Astrocyte of the spinal cord (primary cell): ENCODE results near the gene DLG4.

Experiments used
- DNase-seq: peaks from one replicate; pipeline ENCODE4 v3.0.0; 2011; ENCODE audit warnings: low read depth, low spot score
- H3K4me3 ChIP-seq: 2 replicates; pipeline ENCODE4 v1.5.1; 2011; ENCODE audit warnings: low read depth, mild to moderate bottlenecking, low read length, moderate library complexity
- CTCF ChIP-seq: IDR thresholded peaks from 2 replicates; pipeline ENCODE4 v1.5.1; 2012; ENCODE audit warnings: low read depth, mild to moderate bottlenecking, low read length, inconsistent platforms
- in situ Hi-C: cut with HindIII; loops from 2 replicates; pipeline ENCODE4 v1.10.0; 2017; ENCODE audit warnings: low sequenced_read_pairs

Gene DLG4

DNA sequence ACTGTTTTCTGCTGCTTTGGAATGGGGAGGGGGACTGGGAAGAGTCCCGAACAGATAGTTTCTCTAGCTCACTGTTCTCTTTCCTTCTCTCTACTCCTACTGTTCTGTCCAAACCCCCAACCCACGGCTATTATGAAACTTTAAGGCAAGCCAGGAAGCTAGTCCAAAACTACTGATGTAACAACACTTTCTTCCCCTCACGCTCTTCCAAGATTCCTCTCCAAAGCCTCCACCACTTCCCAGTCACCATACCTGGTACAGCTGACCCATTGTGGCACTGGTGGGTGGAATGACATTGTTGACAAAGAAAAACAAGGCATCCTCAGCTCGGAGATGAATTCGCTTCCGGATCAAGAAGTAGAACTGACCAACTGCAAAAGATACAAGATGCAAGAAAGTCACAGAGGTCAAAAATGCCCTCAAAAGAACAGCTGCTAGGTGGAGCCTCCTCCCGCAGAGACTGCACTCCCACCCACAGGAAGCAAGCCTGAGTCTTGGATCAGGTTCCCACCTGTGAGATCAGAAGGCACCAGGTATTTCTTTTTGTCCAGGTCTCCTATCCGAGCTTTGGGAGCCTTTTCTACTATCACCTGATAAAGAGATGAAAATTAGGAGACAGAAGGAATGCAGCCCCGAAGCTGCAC is 21.6 kb upstream of the DLG4 start:
- DNase-seq, result no peak
- peak overlapping the region; percentile 96 for H3K4me3 ChIP-seq
- in situ Hi-C loops, result no loop called here
- TF ChIP-seq CTCF, result no peak

GRCh38 chr17:7240375-7240774 is 20.7 kb upstream of the DLG4 start:
- TF ChIP-seq CTCF, result no peak
- H3K4me3 ChIP-seq, result peak overlapping the region; percentile 12
- no peak for DNase-seq
- in situ Hi-C loops, result no loop called here

- no peak for TF ChIP-seq CTCF
- in situ Hi-C loops, result no loop called here
- peak; percentile 100 for DNase-seq
- H3K4me3 ChIP-seq, result peak within 1 kb of the TSS; percentile 98
These were observed 19.7 kb upstream of the DLG4 start, which contains the start of gene PHF23 for GRCh38 chr17:7239091-7240027. Gene PHF23 (minus strand): TSS chr17:7239457. CDS start chr17:7239279, 178 bp downstream.

DNA sequence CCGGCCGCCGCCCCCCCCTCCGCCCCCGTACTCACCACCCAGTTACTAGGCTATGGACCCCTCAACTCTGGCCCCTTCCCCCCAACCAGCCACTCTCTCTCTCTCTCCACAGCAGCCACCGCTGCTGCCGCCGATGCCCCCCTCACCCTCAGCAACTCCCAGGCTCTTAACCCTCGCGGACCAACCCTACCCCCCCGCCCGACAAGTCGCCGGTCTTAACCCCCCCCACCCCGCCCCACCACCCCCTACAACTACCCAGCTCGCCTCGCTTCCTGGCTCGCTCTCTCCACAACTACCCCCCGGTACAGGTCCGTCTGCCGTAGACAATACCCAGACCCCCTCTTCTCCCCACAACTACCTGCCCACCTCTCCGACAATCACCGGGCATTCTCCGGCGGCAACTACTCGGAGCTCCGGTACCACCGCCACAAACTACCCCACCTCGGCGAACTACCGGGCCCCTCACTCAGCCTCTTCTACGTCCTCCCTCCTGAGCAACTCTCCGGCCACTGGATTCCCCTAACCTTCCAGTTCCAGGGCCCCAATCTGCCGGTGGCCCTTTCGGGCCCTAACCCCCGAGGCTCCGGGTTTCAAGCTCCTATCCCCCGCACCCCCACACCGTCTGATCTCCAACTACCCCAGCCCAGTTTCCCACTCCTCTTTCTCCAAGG is 18.9 kb upstream of the DLG4 start:
- DNase-seq, result no peak
- in situ Hi-C loops, result no loop called here
- H3K4me3 ChIP-seq, result peak overlapping the region; percentile 98
- no peak for TF ChIP-seq CTCF

DNA sequence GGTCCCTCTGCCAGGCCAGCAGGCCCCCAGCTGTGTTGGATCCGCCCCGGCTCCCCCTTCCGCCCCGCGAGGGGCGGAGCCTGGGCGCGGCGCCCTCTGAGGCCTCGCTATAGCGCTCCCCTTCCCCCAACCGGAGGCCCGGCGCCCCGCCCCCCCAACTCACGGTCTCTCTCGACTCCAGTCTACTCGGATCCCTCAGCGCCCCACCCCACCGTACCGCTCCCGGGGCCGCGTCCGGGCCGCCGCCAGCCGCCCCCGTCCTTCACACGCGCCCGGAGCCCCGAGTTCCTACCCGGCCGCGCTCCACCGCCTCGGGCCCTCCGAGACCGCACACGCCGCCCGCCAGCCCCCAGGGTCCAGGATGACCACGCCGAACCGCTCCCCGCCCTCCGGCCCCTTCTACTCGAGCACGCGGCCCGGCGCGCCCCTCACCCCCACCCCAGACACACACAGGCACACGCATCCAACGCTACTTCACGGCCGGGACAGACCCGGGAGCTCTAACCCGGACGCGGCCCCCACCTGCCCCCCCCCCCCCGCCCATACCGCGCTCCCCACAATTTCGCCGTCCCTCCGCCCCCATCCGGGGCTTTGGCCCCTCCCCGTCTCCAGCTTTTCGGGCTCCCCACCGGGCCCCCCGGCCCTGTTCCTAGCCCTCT is 18.3 kb upstream of the DLG4 start:
- no peak for TF ChIP-seq CTCF
- H3K4me3 ChIP-seq, result peak overlapping the region; percentile 98
- peak; percentile 66 for DNase-seq
- in situ Hi-C loops, result no loop called here

DNA sequence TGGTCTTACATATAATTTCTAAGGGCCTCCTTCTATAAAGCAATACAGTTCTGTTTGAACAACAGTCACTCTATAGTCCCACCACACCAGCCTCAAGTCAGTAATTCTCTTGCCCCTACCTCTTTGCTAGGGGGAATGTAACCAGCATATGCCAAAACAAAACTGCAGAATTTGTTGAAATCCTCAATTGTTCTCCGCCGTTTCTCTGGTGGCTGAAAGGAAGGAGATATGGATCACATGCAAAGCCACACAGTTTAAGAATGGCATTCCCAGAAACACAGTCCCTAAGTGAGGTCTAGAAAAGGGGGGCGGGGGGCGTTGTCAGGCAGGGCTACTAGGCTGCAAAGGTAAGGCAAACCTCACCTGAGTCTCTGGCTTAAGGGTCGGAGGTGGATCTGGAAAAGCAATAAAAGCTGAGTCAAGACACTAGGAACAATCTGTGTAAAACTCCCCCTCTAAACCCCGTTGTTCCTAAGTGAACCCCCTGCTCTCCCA is 17.7 kb upstream of the DLG4 start:
- peak overlapping the region; percentile 98 for H3K4me3 ChIP-seq
- in situ Hi-C loops, result no loop called here
- no peak for DNase-seq
- no peak for TF ChIP-seq CTCF
